ENCODE results near the gene SENP3.

GRCh38 chr17:7530023-7530900, 31.5 kb upstream of the SENP3 start:
- TF ChIP-seq GATA2 (IDR thresholded peaks at IDR 0.05; ENCODE audit: low read depth, low read length) (no peak), GATA3 (IDR thresholded peaks at IDR 0.05; ENCODE audit: low read depth, low read length) (no peak)
